GM18499 (cell line): ENCODE data around the gene WDR86.

ENCODE experiments used
- ATAC-seq: cut with Tn5 transposase; IDR thresholded peaks from one replicate; pipeline ENCODE4 v1.9.1; 2021; ENCODE audit warnings: moderate number of reproducible peaks; ENCODE audit not compliant: insufficient read depth, unreplicated experiment

Gene WDR86

DNA sequence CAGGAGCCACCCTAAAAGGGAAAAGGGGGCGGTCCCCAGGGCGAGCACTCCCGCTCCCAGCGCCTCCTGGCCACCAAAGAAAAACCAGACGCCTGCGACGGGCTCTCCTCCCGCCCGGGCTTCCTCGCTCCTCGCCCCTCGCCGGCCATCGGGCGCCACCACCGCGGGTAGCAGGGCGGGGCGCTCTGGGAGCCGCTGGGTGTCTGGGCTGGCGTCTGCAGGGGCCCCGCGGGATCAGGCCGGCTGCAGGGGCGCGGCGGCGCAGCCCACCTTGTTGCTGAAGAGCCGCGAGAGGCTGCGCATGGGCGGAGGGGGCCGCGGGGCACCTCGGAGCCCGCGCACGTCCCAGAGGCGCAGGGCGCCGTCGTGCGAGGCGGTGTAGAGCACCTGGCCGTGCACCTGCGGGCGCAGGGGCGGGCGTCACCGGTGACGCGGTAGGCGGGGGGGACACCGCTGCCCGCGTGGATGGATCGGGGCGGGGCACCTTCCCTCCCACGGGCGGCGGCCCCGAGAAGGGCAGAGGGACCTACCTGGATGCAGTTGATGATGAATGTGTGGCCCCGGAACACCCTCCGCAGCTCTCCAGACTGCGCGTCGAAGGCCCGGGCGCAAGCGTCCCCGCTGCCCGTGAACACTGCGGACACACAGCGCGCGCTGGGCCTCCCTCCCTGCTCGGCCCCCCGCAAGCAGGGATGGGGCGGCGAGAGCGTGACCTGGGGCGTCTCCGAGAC, 28.3 kb downstream of the WDR86 start:
- no peak for ATAC-seq

DNA sequence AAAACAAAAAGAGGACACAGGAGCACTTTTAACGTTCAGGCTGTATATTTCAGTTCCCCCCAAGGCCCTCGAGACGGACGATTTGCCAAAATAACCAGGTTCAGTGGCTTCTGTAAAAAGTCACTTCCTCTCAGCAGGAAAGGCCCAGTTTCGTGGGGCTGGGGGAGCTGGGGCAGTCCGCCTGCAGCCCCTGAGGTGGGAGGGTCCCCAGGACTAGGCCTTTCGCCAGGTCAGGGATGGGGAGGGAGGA, 28.8 kb downstream of the WDR86 start:
- ATAC-seq: no peak

DNA sequence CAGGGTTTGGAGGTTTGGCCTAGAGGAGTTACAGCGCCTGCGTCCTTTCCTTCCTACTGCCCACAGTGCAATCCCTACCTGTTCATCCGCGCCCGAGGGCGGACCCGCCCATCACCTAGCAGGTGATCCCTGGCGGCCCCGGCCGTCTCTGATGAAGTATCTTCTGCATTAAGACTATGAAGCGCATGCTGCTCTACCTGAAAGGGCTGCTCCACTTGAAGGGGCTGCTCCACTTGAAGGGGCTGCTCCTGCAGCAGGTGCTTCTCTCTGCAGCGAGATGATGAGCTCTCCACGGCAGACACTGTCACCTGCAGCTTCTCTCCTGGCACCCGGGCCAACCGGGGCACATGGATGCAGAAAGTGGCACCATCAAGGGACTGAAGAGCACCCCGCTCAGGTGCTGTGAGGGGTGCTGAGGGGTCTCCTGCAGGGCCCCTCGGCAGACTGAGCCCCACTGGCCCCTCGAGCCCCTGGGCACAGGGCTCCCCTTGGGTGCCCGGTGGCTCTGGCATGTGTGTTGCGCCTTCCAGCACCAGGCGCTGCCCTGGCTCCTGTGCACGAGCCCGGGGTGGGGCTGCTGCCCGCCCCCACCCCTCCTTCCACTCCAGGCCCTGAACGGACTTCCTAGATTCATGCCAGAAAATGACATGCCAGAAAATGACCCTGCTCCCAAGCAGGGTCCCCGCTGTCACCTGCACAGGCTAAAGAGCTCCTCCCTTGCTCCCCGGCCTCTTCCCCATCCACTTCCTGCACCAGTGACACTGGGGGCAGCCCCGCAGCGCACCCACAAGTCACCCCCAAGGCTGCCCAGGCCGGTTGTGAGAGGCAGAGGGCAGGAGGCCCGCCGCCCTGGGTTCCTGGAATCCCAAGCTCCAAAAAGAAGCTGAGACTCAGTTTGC, 29.4 kb downstream of the WDR86 start:
- no peak for ATAC-seq

DNA sequence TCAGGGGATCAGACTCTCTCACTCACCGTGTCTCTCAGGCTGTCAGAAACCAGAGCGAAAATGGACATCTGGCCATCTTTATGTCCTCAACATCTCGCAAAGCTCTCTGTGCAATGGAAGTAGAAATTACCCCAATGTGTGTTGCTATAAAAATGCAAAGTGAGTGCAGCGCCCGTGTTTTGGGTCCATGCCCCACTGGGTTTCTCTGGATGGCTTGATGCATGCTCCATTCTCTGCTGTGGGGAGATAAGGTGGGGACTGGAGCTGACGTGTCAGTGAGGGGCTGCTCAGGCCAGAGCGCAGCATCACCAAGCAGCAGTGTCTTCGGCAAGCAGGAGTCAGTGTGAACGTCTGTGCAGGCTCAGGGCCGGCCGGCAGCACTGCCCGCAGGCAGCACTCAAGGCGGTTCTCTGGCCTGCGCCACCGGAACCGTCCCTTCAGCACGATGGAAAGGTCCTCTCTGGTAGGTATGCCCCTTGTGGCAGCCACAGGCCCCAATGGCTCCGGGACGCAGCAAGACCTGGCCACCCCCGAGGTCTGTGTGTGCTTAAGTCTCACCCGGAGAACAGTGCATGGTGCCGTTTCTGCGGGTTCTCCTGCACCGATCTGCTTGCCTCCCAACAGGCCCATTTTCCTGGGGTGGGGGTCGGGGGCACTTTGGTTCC, 30.2 kb downstream of the WDR86 start:
- ATAC-seq: no peak

DNA sequence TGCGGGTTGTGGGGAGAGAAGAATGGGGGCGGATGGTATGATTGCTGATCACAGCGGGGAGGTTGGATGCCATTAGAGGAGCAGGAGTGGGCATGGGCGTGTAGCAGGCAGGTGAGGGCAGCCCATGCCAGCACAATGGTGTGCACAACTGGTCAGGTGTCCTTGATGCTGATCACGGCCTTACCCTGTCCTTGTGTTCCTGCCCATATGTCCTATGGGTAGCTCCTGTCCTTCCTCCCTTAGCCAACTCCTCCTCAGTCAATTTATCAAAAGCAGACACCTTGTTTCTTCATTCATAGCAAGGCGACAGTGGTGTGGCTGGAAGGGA, 30.7 kb downstream of the WDR86 start:
- no peak for ATAC-seq

DNA sequence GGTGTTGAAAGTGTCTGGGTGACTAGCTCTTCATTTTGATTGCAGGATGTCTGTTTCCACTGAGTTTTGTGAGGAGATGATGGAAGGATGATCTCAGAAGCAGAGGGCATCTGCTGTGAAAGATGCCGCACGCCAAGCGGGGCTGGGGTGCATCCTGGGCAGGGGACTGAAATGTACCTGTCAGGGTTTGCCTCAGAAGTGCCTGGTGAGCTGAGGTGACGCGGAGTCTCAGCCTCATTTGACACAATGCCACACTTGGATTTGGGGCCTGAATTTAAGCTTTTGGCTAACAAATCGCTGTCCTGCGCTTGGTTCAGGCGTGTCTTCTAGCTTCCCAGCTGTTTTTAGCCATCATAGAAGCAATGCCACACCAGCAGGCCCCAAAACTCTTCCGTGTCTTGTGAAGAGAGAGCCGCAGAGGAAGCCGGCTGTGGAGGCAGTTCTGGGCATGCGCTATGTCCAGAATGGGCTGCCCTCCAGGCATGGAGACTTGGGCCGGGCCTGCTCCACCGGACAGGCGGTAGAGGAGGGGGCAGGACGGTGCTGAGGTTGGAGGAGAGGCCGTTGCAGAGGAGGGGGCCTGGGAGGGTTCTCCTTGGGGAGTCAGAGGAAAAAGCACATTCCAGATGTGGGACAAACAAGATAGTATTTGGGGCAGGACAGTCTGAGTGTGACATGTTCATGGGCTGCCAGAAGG, 31.2 kb downstream of the WDR86 start:
- ATAC-seq: no peak

DNA sequence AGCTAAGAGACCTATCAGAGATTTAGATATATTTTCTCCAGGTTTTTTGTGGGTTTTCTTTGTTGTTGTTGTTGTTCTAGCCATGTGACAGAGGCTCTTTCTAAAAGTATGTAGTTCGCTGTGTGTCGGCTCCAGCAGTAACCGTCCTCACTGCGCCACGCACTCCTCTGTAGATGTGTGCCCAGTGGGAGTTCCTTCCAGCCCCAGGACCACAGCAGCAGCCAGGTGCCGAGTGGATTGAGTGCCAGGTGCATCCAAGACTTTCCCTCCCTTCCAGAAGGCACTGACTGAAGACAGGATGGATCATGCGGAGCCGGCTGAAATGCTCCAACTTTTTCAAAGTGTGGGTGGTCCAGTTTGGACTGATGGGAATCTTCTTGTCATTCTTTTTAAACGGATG, 31.8 kb downstream of the WDR86 start:
- ATAC-seq: no peak

DNA sequence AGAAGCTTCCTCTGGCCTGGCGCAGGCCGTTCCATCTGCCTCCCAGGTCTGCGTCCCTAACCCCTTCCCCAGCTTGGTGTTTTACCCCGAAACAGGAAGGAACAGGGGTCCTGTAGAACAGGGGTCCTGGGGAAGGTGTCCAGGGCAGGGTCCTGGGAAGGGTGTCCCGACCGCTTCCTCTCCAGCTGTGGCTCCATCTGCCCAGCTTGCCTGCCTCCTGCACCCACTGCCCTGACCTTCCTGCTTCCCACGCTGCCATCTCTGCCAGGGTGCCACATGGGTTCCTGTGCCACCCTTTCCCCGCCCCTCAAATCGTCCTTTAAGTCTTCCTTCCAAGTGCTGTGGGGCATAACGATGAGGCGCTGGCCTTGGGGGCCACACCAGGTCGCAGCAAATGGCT, 32.4 kb downstream of the WDR86 start:
- no peak for ATAC-seq

DNA sequence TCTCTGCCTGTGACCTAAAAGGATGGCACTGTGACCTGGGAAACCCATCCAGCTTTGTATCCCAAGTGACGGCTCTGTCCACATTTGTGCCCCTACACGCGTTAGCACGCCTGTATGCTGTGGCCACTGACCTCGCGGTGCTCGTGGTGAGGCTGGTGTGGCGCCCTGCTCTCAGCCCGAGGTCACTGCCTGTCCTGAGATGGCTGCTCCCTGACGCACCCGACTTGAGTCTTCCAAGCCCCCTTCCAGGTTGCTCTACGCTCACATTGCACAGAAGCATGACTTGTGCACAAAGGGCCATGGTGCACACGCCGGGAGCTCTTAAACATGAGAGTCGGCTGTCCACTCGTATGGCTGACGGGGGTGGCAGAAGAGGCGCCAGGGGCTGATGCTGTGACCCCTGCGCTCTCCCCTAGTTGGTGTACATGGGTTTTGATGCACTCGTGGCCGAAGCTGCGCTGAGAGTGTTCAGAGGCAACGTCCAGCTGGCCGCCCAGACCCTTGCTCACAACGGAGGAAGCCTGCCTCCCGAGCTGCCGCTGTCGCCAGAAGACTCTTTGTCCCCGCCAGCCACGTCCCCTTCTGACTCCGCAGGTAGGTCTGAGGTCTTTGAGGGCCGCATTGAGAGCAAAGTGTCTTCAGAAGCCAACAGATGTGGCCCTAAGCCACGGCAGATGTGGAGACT, 33.5 kb downstream of the WDR86 start:
- ATAC-seq: no peak

DNA sequence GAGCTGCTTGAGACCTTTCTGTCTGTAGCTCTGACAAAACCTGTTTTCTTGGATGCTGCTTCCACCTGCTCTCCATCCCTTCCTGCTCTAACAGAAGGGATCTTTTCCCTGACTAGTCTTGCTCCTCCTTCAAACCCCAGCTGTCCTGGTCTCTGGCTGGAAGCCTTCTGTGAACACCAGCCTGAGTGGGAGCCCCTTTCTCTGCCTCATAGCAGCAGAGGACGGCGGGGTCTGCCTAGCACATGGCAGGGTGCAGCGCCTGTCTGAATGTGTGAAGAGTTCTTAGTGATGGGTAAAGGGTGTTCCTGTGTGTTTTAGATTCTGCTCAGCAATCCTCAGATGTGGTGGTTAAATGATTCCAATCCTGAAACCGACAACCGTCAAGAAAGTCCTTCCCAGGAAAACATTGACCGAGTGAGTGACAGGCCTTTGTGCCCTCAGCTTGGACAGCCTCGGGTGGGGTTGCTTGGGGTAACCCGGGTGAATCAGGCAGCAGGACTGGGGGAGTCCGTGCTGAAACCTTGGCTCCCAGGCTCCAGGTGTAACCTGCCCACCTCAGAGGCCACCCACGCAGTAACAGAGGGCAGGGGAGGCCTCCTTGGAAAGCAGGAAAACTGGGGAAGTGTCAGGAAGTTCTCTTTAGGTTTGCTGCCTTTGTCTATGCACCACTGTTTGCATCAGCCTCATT, 34.2 kb downstream of the WDR86 start:
- ATAC-seq: no peak

DNA sequence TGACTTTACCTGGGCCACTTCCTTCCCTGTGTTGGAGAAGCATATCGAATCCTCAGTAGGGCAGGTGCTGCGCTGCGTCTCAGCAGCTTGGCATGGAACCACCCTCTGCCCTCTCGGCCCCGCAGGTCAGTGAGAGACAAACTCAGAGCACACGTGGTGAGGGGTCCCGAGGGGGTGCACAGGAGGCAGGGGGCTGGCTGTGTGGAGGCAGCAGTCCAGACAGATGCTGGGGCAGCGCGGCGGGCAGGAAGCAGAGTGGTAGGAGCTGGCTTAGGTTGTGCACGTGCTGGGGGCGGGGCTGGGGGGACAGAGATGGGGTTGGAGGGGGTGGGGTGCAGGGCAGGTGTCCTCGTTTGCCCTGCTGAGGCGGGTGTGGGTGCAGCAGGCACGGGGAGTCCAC, 35.1 kb downstream of the WDR86 start:
- ATAC-seq: no peak

DNA sequence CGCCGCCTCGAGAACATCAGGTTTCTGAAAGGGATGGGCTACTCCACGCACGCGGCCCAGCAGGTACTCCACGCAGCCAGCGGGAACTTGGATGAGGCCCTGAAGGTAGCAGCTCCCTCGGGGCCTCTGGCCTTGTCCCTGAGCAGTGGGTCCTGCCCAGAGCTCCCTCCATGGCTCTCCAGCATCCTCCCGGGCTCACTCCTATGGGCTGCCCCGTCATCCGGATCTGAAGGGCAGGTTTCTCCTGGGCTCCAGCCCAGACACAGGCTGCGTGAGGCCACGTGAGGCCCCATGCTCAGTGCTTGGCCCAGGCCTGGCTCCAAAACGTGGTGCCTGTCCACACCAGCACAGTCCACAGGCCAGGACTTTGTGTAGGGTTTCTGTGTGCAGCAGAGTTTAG, 35.7 kb downstream of the WDR86 start:
- no peak for ATAC-seq

DNA sequence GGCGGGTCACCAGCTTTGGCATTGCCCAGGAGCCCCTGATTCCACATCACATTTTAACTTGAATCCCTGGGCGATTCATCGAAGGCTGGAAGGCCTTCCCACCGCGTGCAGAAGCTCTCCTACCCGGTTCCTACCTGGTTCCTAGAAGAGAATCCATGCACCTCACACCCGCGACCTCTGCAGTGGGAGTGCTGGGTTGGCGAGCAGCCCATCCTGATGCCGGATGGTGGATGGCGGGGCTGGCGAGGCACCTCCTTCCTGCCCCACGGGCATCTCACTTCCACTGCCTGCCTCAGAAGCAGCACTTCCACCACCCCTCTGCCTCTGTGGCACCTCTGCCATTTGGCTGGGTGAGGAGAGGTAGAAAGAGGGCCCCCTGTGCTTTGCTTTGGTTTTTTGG, 36.2 kb downstream of the WDR86 start:
- no peak for ATAC-seq

DNA sequence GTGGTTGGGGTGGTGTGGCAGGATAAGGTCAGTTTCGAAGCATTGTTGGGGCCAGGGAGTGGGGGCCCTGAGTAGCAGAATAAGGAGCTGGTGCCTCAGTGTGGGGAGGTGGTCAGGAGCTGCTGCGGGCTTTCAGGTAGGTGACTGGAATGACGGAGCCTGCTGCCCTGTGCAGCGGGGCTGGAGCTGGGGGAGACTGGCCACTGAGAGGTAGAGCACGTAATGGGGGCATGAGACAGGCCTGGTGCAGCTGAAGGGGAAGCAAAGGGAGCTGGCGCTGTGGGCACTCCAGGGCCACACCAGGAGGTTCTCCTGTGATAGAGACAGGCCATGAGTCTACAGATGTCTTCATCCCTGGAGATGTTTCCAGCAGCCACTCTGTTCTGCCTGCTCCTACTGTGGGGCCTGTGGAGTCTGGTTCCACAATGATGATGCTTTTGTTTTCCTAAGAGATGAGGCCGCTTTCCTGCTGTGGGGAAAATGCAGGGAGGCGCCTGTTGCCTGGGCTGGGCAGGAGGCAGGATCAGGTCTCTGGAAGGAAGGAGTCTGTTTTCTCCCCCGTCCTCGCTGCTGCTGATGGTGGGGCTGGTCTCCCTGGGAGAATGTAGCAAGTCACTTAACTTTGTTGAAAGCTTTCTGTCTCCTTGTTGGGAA, 37.1 kb downstream of the WDR86 start:
- ATAC-seq: no peak

DNA sequence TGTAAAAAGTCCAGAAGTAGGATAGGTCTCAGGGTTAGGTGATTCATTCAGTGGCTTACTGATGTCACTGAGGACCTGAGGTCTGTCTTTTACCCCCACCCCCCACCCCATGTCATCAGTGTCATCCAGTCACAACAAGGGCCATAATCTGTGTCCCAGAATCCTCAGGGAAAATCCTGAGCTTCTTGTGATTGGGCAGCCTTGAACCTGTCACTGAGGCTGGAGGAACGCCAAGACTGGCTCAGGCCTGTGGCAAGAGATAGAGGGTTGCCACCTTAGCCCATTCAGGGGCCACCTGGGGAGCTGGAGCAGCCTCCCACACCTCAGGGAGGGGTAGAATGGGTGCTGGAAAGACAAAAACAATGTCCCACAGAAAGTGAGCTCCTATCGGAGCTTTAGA, 38.6 kb downstream of the WDR86 start:
- no peak for ATAC-seq

DNA sequence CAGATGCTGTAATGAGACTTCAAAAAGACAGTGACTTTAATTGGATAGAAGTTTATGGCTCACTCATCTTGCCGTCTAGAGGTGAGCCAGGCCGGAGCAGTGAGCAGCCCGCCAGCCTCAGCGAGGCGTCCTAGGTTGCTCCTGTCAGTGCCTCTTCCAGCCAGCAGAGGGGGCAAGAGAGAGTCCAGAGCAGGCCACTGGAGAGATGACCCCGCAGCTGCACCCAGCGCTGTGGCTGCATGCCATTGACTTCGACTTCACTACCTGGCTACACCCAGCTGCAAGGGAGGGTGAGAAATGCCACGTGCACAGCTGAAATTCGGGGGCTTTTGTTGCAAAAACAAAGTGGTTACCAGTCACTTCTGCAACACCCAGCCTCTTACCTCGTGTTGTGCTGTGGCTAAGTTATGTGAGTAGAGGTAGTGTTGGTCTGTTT, 41.7 kb downstream of the WDR86 start:
- peak; percentile 78 for ATAC-seq

DNA sequence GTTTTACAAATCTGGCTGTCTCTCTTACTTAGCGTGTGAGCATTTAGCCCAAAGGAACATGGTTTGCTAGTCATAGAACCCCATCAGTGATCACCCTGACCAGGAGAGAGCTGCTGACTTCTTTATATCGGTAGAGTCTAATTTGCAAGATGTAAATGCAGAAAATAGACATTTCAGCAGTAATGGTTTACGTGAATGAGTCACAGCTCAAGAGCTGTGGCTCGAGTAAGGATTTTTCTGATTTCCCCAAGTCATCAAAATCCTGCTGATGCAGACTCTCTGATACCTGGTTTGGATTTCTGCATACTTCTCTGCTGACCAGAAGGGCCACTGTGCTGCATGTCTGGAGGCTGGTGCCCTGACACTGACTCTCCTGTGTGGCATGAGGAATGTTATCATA, 42.6 kb downstream of the WDR86 start:
- ATAC-seq: no peak

DNA sequence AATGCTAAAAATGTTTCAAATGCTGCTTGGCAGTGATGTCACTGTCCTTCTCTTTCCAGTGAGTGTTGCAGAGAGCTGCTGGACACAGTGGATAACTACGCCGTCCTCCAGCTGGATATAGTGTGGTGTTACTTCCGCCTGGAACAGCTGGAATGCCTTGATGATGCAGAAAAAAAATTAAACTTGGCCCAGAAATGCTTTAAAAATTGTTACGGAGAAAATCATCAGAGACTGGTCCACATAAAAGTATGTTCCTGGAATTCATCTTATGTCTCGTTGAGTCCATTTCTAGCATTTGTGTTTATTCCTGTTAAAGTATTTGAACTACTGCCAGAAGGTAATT, 43.0 kb downstream of the WDR86 start:
- no peak for ATAC-seq

DNA sequence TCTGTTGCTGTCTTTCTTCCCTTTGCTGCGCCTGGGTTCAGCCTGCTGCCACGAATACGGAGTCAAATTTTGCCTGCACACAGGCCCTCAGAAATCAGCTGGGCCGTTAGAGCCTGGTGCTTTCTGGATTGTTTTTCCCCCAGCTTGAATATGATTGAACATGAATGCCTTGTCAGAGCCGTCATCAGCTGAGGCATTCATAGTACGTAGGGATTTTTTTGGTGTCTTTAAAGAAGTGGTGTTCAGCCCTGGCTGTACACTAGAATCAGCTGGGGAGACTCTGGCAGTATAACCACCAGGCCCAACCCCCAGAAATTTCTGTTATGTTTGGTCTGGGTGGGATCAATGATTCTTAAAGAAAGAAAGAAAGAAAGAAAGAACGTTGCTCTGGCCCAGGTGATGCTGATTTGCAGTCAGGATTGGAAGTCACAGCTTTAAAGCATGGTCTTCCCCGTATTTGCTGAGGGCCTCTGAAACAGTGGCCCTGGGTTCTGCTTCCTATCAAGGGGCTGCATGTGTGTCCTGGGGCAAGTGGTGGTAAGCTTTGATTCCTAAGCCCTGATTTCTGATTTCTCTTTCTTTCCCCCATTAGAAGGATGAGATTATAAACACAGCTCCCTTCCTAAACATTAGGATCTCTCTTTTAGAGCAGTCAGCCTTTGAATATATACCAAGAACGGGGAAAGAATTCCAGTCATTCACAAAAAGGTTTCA, 43.5 kb downstream of the WDR86 start:
- ATAC-seq: no peak
